Measurements from ENCODE around the gene PTGR1. TPM values are rescaled to one million over a fixed set of nuclear protein-coding genes. Genes with fewer than 3 reads are reported as not detected.

The PTGR1 gene
- total and polyA plus RNA-seq, 7 donors, result 19.7 to 61.1 (median 46.2) TPM

DNA sequence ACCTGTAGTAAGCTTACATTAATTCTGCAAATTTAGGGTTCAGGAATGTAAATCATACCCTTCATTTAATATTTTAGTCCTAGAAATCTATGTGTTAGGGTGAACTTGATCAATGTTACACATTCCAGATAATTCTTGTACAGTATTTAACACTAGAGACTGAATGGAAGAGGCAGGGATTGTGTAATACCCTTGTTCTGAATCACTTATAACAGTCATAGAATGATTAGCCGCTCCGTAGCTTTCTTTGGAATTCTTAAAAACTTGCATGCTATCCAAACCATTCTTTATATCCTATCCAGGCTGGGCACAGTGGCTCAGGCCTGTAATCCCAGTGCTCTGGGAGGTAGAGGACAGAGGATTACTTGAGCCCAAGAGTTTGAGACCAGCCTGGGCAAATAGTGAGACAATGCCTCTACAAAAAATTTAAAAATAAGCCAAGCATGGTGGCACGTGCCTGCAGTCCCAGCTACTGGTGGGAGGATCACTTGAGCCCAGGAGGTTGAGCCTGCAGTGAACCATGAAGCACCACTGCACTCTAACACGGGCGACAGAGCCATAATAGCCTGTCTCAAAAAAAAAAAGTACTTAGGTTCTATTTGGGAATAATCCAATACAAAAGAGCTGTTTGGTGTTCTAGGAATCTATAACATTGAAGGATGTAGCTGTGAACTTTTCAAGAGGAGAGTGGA, 66.2 kb downstream of the PTGR1 start:
- Histone ChIP-seq H3K4me3 (no peak overlapping the region), H3K27ac (no peak overlapping the region), H3K36me3 (peaks cover 26 to 98% (median 37%) of the 10 kb centered on the region in 4 donors), H3K9me3 (peaks cover 3 to 24% (median 17%) of the 10 kb centered on the region in 4 donors), H3K4me1 (no peaks in the 10 kb centered on the region), H3K27me3 (no peaks in the 10 kb centered on the region)
- TF ChIP-seq EP300 (IDR thresholded peaks at IDR 0.05) (no peak), POLR2AphosphoS5 (IDR thresholded peaks at IDR 0.05) (no peak)
- TF ChIP-seq, protein P1, sequence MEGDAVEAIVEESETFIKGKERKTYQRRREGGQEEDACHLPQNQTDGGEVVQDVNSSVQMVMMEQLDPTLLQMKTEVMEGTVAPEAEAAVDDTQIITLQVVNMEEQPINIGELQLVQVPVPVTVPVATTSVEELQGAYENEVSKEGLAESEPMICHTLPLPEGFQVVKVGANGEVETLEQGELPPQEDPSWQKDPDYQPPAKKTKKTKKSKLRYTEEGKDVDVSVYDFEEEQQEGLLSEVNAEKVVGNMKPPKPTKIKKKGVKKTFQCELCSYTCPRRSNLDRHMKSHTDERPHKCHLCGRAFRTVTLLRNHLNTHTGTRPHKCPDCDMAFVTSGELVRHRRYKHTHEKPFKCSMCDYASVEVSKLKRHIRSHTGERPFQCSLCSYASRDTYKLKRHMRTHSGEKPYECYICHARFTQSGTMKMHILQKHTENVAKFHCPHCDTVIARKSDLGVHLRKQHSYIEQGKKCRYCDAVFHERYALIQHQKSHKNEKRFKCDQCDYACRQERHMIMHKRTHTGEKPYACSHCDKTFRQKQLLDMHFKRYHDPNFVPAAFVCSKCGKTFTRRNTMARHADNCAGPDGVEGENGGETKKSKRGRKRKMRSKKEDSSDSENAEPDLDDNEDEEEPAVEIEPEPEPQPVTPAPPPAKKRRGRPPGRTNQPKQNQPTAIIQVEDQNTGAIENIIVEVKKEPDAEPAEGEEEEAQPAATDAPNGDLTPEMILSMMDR (IDR thresholded peaks at IDR 0.05), result no peak
- intact Hi-C loops (cut with DNase I), result no loop called here
- WGBS, 2 donors, result 88 to 93% methylated on average over 5 of the region's 5 CpGs
- no peak for DNase-seq

DNA sequence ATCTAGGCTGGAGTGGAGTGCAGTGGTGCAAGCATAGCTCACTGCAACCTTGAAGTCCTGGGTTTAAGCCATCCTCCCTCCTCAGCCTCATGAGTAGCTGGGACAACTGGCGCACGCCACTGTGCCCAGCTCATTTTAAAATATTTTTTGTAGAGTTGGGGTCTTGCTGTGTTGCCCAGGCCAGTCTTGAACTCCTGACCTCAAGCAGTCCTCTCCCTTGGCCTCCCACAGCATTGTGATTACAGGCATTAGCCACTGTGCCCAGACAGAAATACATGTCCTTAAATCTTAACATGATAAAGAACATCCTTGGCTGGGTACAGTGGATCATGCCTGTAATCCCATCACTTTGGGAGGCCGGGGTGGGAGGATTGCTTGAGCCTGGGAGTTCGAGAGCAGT, 67.7 kb downstream of the PTGR1 start:
- peaks cover 24 to 92% (median 28%) of the 10 kb centered on the region in 4 donors for H3K36me3 ChIP-seq
- no peak for DNase-seq
- no peaks in the 10 kb centered on the region for H3K27me3 ChIP-seq
- H3K27ac ChIP-seq, result no peak overlapping the region
- H3K9me3 ChIP-seq, result peaks cover 0 to 13% (median 12%) of the 10 kb centered on the region in 4 donors
- TF ChIP-seq, protein P1 (IDR thresholded peaks at IDR 0.05), result no peak
- TF ChIP-seq EP300 (IDR thresholded peaks at IDR 0.05), result no peak
- H3K4me1 ChIP-seq, result peaks cover 0 to 3% (median 1%) of the 10 kb centered on the region in 4 donors
- no peak overlapping the region for H3K4me3 ChIP-seq
- 82 to 96% methylated on average over 4 of the region's 4 CpGs for WGBS, 2 donors
- intact Hi-C loops (cut with DNase I), result no loop called here

DNA sequence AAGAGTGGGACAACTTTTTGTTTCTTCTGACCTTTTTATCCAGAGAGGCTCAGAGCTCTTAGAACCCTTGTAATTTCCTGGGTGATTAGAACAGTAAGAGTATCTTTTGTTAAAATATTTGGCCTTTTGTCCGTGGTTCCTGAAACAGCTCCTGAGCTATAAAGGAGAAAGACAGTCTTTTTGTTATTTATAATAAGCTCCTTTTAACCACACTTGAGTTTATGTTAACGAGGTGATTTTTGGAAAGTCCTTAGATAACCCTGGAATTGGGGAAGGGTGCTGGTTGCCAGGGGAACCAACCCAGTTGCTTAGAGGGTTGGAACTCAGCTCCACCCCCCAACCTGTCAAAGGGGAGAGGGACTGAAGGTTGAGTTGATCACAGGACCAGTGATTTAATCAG, 69.7 kb downstream of the PTGR1 start:
- no peak for DNase-seq
- no peak overlapping the region for H3K4me3 ChIP-seq
- peaks cover 10 to 73% (median 19%) of the 10 kb centered on the region in 4 donors for H3K36me3 ChIP-seq
- intact Hi-C loops (cut with DNase I), result no loop called here
- 35 to 42% methylated on average over 2 of the region's 2 CpGs for WGBS, 2 donors
- H3K27me3 ChIP-seq, result no peaks in the 10 kb centered on the region
- H3K4me1 ChIP-seq, result peaks cover 0 to 13% (median 6%) of the 10 kb centered on the region in 4 donors
- TF ChIP-seq POLR2A (IDR thresholded peaks at IDR 0.05) (no peak), EP300 (IDR thresholded peaks at IDR 0.05) (no peak), POLR2AphosphoS5 (IDR thresholded peaks at IDR 0.05) (no peak)
- TF ChIP-seq, protein P1 (IDR thresholded peaks at IDR 0.05), result no peak
- peaks cover 0 to 11% (median 7%) of the 10 kb centered on the region in 4 donors for H3K9me3 ChIP-seq
- H3K27ac ChIP-seq, result no peak overlapping the region

DNA sequence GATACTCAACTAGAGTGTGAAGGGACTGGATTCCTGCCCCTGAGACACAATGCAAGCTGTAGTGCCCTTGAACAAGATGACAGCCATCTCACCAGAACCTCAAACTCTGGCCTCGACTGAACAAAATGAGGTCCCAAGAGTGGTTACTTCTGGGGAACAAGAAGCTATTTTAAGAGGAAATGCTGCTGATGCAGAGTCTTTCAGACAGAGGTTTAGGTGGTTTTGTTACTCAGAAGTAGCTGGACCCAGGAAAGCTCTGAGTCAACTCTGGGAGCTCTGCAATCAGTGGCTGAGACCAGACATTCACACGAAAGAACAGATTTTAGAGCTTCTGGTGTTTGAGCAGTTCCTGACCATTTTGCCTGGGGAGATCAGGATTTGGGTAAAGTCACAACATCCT, 72.1 kb downstream of the PTGR1 start:
- no peaks in the 10 kb centered on the region for H3K27me3 ChIP-seq
- peaks cover 0 to 49% (median 8%) of the 10 kb centered on the region in 4 donors for H3K36me3 ChIP-seq
- H3K9me3 ChIP-seq, result no peaks in the 10 kb centered on the region
- intact Hi-C loops (cut with DNase I), result no loop called here
- DNase-seq, result no peak
- WGBS, 2 donors, result 92 to 93% methylated on average over 2 of the region's 2 CpGs
- no peak overlapping the region for H3K27ac ChIP-seq
- H3K4me1 ChIP-seq, result peaks cover 0 to 13% (median 6%) of the 10 kb centered on the region in 4 donors
- TF ChIP-seq, protein P1 (IDR thresholded peaks at IDR 0.05), result no peak
- TF ChIP-seq POLR2A (IDR thresholded peaks at IDR 0.05) (no peak), EP300 (IDR thresholded peaks at IDR 0.05) (no peak), POLR2AphosphoS5 (IDR thresholded peaks at IDR 0.05) (no peak)
- H3K4me3 ChIP-seq, result no peak overlapping the region

Measured in sigmoid colon (tissue), 7 donors.